K562 (cell line): Measurements from ENCODE around the gene ATL1. TPM values are rescaled to one million over a fixed set of nuclear protein-coding genes. Genes with fewer than 3 reads are reported as not detected.

ENCODE experiments used
- ATAC-seq: fragments of 200-7000 bp; cut with Tn5 transposase; 3 replicates; pipeline ENCODE4 v1.9.1; 2020; ENCODE audit warnings: moderate library complexity
- BruUV-seq: library from RNA; stranded (reverse); fragments of 400-500 nt; replicated peaks from 2 replicates; lab custom pipeline; 2021; lab: Mats Ljungman, UMichigan
- CTCF ChIA-PET: fragments of 300-600 bp; formaldehyde crosslinking; extraction: SDS; loops from one replicate; lab custom pipeline; 2021; ENCODE audit warnings: low intra/inter-chr PET ratio; lab: Yijun Ruan, JAX
- POLR2A ChIA-PET: fragments of 300-600, 350-650 bp; sonication (Branson Sonifier 250); formaldehyde crosslinking; extraction: SDS; loops from one replicate; lab custom pipeline; 2021; ENCODE audit warnings: antibody characterized with exemption, inconsistent platforms; lab: Yijun Ruan, JAX
- DNase-seq, 4 experiments: peaks; one replicate each; pipeline versions ENCODE4 v3.0.0 to v3.0.0-alpha.2; 2011 to 2018; ENCODE audit warnings: low spot score in 3 of 4, mixed read lengths in 3 of 4; ENCODE audit errors: extremely low read depth in 1 of 4
- FAIRE-seq: peaks from 2 replicates; lab custom pipeline; 2011; peaks lifted over from hg19 to GRCh38; lab: Jason Lieb, UNC
- H2AFZ ChIP-seq: 2 replicates; pipeline ENCODE4 v1.6.0; 2011; ENCODE audit warnings: low read depth, low read length, control low read depth, inconsistent platforms
- H3K27ac ChIP-seq: fragments of 200-600 bp; 3 replicates; pipeline ENCODE4 v1.8.0; 2011; ENCODE audit warnings: low read depth, mild to moderate bottlenecking, control low read depth, inconsistent platforms, low read length, moderate library complexity, mixed read lengths; ENCODE audit errors: extremely low read depth
- H3K27me3 ChIP-seq, 2 experiments: fragments of 300-600 bp in 1 of 2; 2 replicates in 1 of 2; 3 replicates in 1 of 2; pipeline versions ENCODE4 v1.6.0 to v1.8.0; 2011; ENCODE audit warnings: inconsistent platforms in 2 of 2, low read length in 2 of 2, mild to moderate bottlenecking in 1 of 2, mixed read lengths in 1 of 2, moderate library complexity in 1 of 2; ENCODE audit not compliant: control insufficient read depth in 2 of 2, insufficient read depth in 2 of 2
- H3K36me3 ChIP-seq: fragments of 300-600 bp; 3 replicates; pipeline ENCODE4 v1.8.0; 2011; ENCODE audit warnings: mild to moderate bottlenecking, low read length, inconsistent platforms; ENCODE audit not compliant: control insufficient read depth, insufficient read depth
- H3K4me1 ChIP-seq, 2 experiments: fragments of 200-600 bp in 1 of 2; replicated peaks in 1 of 2; 2 replicates in 1 of 2; 3 replicates in 1 of 2; pipeline versions ENCODE4 v1.5.1 to v1.8.0; 2011; ENCODE audit warnings: inconsistent platforms in 2 of 2, low read length in 2 of 2, mild to moderate bottlenecking in 1 of 2, mixed read lengths in 1 of 2, moderate library complexity in 1 of 2; ENCODE audit not compliant: control insufficient read depth in 2 of 2, insufficient read depth in 2 of 2
- H3K4me2 ChIP-seq: 2 replicates; pipeline ENCODE4 v1.6.1; 2011; ENCODE audit warnings: low read length, control low read depth, inconsistent platforms, mixed read lengths; ENCODE audit not compliant: insufficient read depth
- H3K4me3 ChIP-seq: fragments of 200-600 bp; sonication (generic), shearing (Covaris generic); 2 replicates; pipeline ENCODE4 v1.5.1; 2016; ENCODE audit warnings: control low read depth, inconsistent platforms
- H3K79me2 ChIP-seq: fragments of 200-600 bp; 3 replicates; pipeline ENCODE4 v1.8.0; 2011; ENCODE audit warnings: low read length, inconsistent platforms; ENCODE audit not compliant: control insufficient read depth, insufficient read depth
- H3K9ac ChIP-seq, 2 experiments: 2 replicates each; pipeline versions ENCODE4 v1.6.0 to v1.6.1; 2011; ENCODE audit warnings: low read depth in 2 of 2, low read length in 2 of 2, control low read depth in 1 of 2, inconsistent platforms in 1 of 2, mild to moderate bottlenecking in 1 of 2, mixed read lengths in 1 of 2; ENCODE audit not compliant: insufficient read depth in 1 of 2
- H3K9me1 ChIP-seq: one replicate; pipeline ENCODE4 v1.6.0; 2011; ENCODE audit warnings: inconsistent platforms, mild to moderate bottlenecking, low read length, moderate library complexity; ENCODE audit not compliant: control insufficient read depth, insufficient read depth
- H3K9me3 ChIP-seq: replicated peaks from 2 replicates; pipeline ENCODE4 v1.5.1; 2011; ENCODE audit warnings: low read depth, low read length, inconsistent platforms; ENCODE audit not compliant: control insufficient read depth, insufficient read depth
- H4K20me1 ChIP-seq: replicated peaks from 2 replicates; pipeline ENCODE4 v1.6.1; 2011; ENCODE audit warnings: low read length, inconsistent platforms, mixed read lengths; ENCODE audit not compliant: control insufficient read depth, insufficient read depth
- HINFP ChIP-seq: fragments of 450-650 bp; conservative IDR thresholded peaks from 2 replicates; pipeline ENCODE4 v1.6.1; 2016; ENCODE audit warnings: missing genetic modification characterization, low read depth, mild to moderate bottlenecking, control low read depth, missing compliant biosample characterization
- MEF2A ChIP-seq: IDR thresholded peaks from 2 replicates; pipeline ENCODE4 v1.6.1; 2011; ENCODE audit warnings: low read depth, mild to moderate bottlenecking, low read length, moderate library complexity; ENCODE audit not compliant: control insufficient read depth
- NR4A1 ChIP-seq, 2 experiments: fragments of 250-450 bp in 1 of 2; fragments of 450-650 bp in 1 of 2; sonication (Bioruptor Pico) in 1 of 2; IDR thresholded peaks; 2 replicates each; pipeline versions ENCODE4 v1.4.0 to v1.6.1; 2016 to 2020; ENCODE audit warnings: mild to moderate bottlenecking in 2 of 2, missing compliant biosample characterization in 1 of 2, missing genetic modification characterization in 1 of 2, moderate library complexity in 1 of 2
- PATZ1 ChIP-seq: fragments of 250-450 bp; sonication (Bioruptor Pico); IDR thresholded peaks from 2 replicates; pipeline ENCODE4 v1.5.0; 2020; ENCODE audit warnings: mild to moderate bottlenecking, borderline replicate concordance
- SIX5 ChIP-seq, 2 experiments: IDR thresholded peaks; 2 replicates each; pipeline ENCODE4 v1.6.1; 2011; ENCODE audit warnings: low read length in 2 of 2, borderline replicate concordance in 1 of 2, low read depth in 1 of 2, mild to moderate bottlenecking in 1 of 2, moderate library complexity in 1 of 2; ENCODE audit not compliant: insufficient read depth in 1 of 2
- TAF1 ChIP-seq: IDR thresholded peaks from 2 replicates; pipeline ENCODE4 v1.6.1; 2011; ENCODE audit warnings: mild to moderate bottlenecking, low read length, moderate library complexity; ENCODE audit not compliant: insufficient read depth, control insufficient read depth, severe bottlenecking; ENCODE audit errors: extremely low read depth
- VEZF1 ChIP-seq: fragments of 200-800 bp; sonication (Bioruptor generic); IDR thresholded peaks from 2 replicates; pipeline ENCODE4 v1.6.1; 2017; ENCODE audit warnings: missing genetic modification characterization, missing compliant biosample characterization
- YY1 ChIP-seq, 3 experiments: IDR thresholded peaks; 2 replicates each; pipeline ENCODE4 v1.6.1; 2011; ENCODE audit warnings: low read length in 2 of 3, mild to moderate bottlenecking in 2 of 3, moderate library complexity in 2 of 3, borderline replicate concordance in 1 of 3, control low read depth in 1 of 3, low read depth in 1 of 3; ENCODE audit not compliant: insufficient read depth in 3 of 3, insufficient replicate concordance in 2 of 3, control insufficient read depth in 1 of 3, insufficient read length in 1 of 3; ENCODE audit errors: extremely low read depth in 1 of 3
- ZNF324 ChIP-seq: fragments of 250-450 bp; sonication (Bioruptor Pico); IDR thresholded peaks from 2 replicates; pipeline ENCODE4 v1.4.0; 2020; ENCODE audit warnings: mild to moderate bottlenecking
- WGBS: fragments of 100-300 bp; shearing (Covaris generic); methylation state at CpG from one replicate; pipeline ENCODE4 v1.1.6; 2016; ENCODE audit warnings: low coverage, mixed read lengths; ENCODE audit not compliant: insufficient coverage; ENCODE audit errors: missing lambda C conversion rate; 5-methylcytosine and 5-hydroxymethylcytosine counted together
- in situ Hi-C: fragments of 300-500 bp; cut with MboI; formaldehyde crosslinking; loops from 4 replicates; pipeline ENCODE4 v1.15.0; 2018; ENCODE audit warnings: inconsistent platforms, mixed read lengths
- intact Hi-C: fragments of 100-400 bp; cut with micrococcal nuclease; formaldehyde crosslinking; loops from 2 replicates; pipeline ENCODE4 v1.14.2; 2022
- polyA plus RNA-seq, 8 experiments: library from polyadenylated mRNA; depleted of rRNA in 4 of 8; stranded (reverse) in 5 of 8; unstranded in 3 of 8; fragments of >200 nt; fragmentation: Nextera tagmentation in 2 of 8; fragmentation: Illumina TruSeq in 1 of 8; extraction: Ambion mirVana in 2 of 8; extraction: Trizol in 1 of 8; gene quantifications; 2 replicates each; pipeline versions ENCODE4 v1.2.1 to v1.2.3, GENCODE V29; 2011 to 2014; ENCODE audit warnings: inconsistent platforms in 1 of 8, missing spikeins in 1 of 8
- total RNA-seq, 7 experiments: library from RNA; depleted of rRNA in 6 of 7; stranded (reverse); fragments of >200 nt in 6 of 7; fragmentation: Illumina TruSeq in 2 of 7; extraction: Trizol in 2 of 7; gene quantifications; 2 replicates each; pipeline versions ENCODE4 v1.2.1 to v1.2.3, GENCODE V29; 2011 to 2021; ENCODE audit warnings: low replicate concordance in 1 of 7
- TF ChIP-seq, protein P1 (sequence below): fragments of 250-450 bp; sonication (Bioruptor Pico); IDR thresholded peaks from 2 replicates; pipeline ENCODE4 v1.5.1; 2021; ENCODE audit warnings: mild to moderate bottlenecking

ATL1 gene
- total and polyA plus RNA-seq, 9 of the 15 experiments (the other 6 are each of a cell fraction or from before 2014, with no cell fraction given) = 0.04 to 0.16 (median 0.07) TPM; not detected in 4

- CTCF ChIA-PET = interaction anchor here (0.6 to 0.7 kb wide), 3 partner anchors 648 to 1047 kb away, joined by 3 read pairs; partner anchors contain the start of gene RPL36AL
- no peaks in the 10 kb centered on the region for H3K27me3 ChIP-seq
- H4K20me1 ChIP-seq = no peaks in the 10 kb centered on the region
- no peaks in the 10 kb centered on the region for H3K9me1 ChIP-seq
- H3K4me1 ChIP-seq = peaks cover 0 to 2% of the 10 kb centered on the region in 2 experiments; a peak in 3 of 5 replicates
- peak overlapping the region; percentile 70 to 93 for H3K9ac ChIP-seq
- no peak for FAIRE-seq
- in situ Hi-C loops (no loop called here), intact Hi-C loops (no loop called here)
- peak; percentile 48 for ATAC-seq
- 1% methylated on average over 18 of the region's 20 CpGs for WGBS
- TSS peak; percentile 30 for BruUV-seq
- 0 out of 2 replicates have a peak overlapping the region, but pooled peaks have one; percentile 32 for H2AFZ ChIP-seq
- POLR2A ChIA-PET = interaction anchor here (0.8 to 1.2 kb wide), 2 partner anchors 48 to 65 kb away, joined by 3 read pairs; no protein-coding TSS in a partner anchor
- DNase-seq = peak in 2 of 4 experiments; percentile 16 to 62
- H3K4me2 ChIP-seq = peak overlapping the region; percentile 88
- H3K27ac ChIP-seq = peak overlapping the region; percentile 83
- H3K9me3 ChIP-seq = no peaks in the 10 kb centered on the region
- peaks cover 52% of the 10 kb centered on the region for H3K79me2 ChIP-seq
- peak overlapping the region; percentile 71 for H3K4me3 ChIP-seq
- peaks cover 12% of the 10 kb centered on the region; the same call in 2 of the 3 replicates for H3K36me3 ChIP-seq
- TF ChIP-seq YY1 (IDR thresholded peaks at IDR 0.05; ENCODE audit: borderline replicate concordance in 1 of 3, control insufficient read depth in 1 of 3, extremely low read depth in 1 of 3, insufficient read depth in 3 of 3, insufficient read length in 1 of 3, insufficient replicate concordance in 2 of 3, low read depth in 1 of 3, low read length in 2 of 3) = no peak
- no peak for TF ChIP-seq TAF1
- TF ChIP-seq HINFP (tag) = no peak
- no peak for TF ChIP-seq NR4A1 (CRISPR knock-in tag; IDR thresholded peaks at IDR 0.05)
- TF ChIP-seq NR4A1 (tag; IDR thresholded peaks at IDR 0.05) = no peak
- TF ChIP-seq SIX5 (IDR thresholded peaks at IDR 0.05; ENCODE audit: borderline replicate concordance in 1 of 2, insufficient read depth in 1 of 2, low read depth in 1 of 2, low read length in 2 of 2) = no peak
- TF ChIP-seq, protein P1, sequence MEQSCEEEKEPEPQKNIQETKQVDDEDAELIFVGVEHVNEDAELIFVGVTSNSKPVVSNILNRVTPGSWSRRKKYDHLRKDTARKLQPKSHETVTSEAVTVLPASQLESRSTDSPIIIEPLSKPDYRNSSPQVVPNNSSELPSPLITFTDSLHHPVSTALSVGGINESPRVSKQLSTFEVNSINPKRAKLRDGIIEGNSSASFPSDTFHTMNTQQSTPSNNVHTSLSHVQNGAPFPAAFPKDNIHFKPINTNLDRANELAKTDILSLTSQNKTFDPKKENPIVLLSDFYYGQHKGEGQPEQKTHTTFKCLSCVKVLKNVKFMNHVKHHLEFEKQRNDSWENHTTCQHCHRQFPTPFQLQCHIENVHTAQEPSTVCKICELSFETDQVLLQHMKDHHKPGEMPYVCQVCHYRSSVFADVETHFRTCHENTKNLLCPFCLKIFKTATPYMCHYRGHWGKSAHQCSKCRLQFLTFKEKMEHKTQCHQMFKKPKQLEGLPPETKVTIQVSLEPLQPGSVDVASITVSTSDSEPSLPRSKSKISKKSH (CRISPR knock-in tag) = no peak
- TF ChIP-seq MEF2A = no peak
- TF ChIP-seq ZNF324 (CRISPR knock-in tag) = no peak
- TF ChIP-seq VEZF1 (CRISPR knock-in tag) = peak; percentile 62
- no peak for TF ChIP-seq PATZ1 (CRISPR knock-in tag)
Observed at GRCh38 chr14:50666772-50667683, 107.1 kb downstream of the ATL1 start.
